M059J (cell line): ENCODE measurements around the gene SIPA1L3. TPM values are rescaled to one million over a fixed set of nuclear protein-coding genes. Genes with fewer than 3 reads are reported as not detected.

Experiments used
- DNase-seq: peaks from one replicate; pipeline ENCODE4 v3.0.0-alpha.2; 2012; ENCODE audit warnings: low read depth
- total RNA-seq: library from RNA; depleted of rRNA; stranded (reverse); fragments of >200 nt; shearing (Covaris generic); gene quantifications from 2 replicates; pipeline ENCODE4 v1.2.3, GENCODE V29; 2014

SIPA1L3 gene
- total RNA-seq, 1 experiment from 2014 or later: 22.7 TPM

DNA sequence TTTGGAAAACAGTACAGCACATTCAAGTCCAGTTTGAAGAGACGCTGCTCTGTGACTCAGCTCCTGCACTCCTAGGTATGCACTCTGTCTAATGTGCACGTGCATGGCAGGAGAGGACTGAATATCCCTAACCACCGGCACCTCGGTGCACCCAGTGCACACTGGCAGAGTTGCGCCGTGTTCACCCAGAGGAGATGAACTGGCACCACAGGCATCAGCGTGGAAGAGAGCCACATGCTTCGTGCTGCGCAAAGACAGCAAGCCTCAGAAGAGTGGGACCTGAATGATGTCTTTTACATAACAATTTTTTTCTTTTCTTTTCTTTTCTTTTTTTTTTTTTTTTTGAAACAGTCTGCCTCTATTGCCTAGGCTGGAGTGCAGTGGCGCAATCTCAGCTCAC, 194.7 kb downstream of the SIPA1L3 start:
- no peak for DNase-seq

GRCh38 chr19:38105574-38105973, 198.6 kb downstream of the SIPA1L3 start:
- DNase-seq: no peak

GRCh38 chr19:38107129-38107528, 200.1 kb downstream of the SIPA1L3 start:
- DNase-seq: no peak

DNA sequence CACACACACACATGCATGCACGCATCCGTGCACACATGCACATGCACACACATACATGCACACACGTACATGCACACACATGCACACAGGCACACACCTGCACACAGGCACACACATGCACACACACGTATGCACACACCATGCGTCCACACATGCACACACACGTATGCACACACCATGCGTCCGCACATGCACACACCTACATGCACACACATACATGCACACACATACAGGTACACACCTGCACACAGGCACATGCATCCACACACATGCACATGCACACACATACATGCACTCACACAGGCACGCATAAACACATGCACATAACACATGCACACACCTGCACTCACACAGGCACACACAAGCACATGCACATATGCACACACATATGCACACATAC, 204.9 kb downstream of the SIPA1L3 start:
- DNase-seq: no peak

- DNase-seq: no peak
These were observed 207.6 kb downstream of the SIPA1L3 start for GRCh38 chr19:38114651-38115050.

DNA sequence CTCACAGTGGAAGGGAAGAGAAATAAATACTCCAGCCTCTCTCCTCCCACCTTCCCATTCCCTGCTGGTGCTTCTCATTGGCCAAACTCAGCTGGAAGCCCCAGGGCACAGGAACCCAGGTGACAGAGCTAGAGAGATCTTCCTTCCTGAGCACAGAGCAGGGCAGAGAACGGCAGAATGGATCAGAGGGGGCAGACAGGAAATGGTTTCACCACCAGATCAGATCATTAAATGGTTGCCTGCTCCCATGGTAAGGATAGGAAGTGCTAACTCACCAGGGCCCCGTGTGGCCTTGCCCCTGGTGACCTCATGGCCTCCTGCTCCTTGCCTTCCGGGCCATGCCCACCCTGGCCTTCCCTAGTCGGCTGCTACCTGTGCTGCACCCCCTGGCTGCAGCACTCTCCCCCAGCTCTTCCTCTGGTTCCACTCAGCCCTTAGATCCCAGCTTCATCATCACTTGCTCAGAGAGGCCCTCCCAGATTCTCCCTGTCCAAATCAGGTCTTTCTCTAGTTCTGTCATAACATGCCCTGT, 208.3 kb downstream of the SIPA1L3 start:
- no peak for DNase-seq

GRCh38 chr19:38118176-38118575, 211.2 kb downstream of the SIPA1L3 start:
- no peak for DNase-seq

DNA sequence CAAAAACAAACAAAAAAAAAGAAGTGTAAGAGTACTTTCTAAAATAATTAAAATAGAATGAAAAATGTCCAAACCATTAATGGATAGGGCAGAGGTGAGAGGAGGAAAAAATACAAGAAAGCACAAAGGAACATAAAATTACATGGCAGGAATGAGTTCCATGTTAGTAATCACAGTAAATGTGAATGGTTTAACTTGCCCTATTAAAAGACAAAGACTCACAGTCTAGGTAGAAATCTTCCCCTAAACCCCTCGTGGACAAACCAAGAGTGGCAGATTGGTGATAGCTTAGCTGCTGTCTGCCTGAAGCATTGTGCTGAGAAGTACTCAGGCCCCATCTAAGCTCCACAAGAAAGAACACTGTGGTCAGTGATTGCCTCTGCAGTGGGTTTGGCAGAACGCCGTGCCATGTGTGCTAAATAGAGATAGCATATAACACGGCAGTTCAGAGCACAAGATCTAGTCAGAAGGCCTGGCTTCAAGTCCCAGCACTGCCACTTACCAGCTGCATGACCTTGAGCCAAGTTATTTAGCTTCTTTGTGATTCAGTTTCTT, 213.5 kb downstream of the SIPA1L3 start:
- no peak for DNase-seq

- DNase-seq: no peak
These were observed 215.5 kb downstream of the SIPA1L3 start for GRCh38 chr19:38122402-38123093.

GRCh38 chr19:38125238-38125637, 218.2 kb downstream of the SIPA1L3 start:
- no peak for DNase-seq

GRCh38 chr19:38130399-38130798, 223.4 kb downstream of the SIPA1L3 start:
- DNase-seq: no peak

DNA sequence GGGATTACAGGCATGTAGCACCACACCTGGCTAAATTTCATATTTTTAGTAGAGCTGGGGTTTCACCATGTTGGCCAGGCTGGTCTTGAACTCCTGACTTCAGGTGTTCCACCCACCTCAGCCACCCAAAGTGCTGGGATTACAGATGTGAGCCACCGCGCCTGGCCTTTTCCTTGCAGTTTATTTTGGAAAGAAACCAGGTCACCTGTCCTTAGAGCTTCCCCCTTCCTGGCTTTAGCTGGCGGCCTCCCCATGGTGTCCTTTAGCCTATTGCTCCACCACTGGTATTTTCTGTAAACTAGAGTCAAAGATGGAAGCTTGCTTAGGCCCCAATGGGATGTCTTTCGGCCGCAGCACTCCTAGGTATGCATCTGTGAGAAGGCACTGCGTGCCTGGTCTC, 225.8 kb downstream of the SIPA1L3 start:
- DNase-seq: no peak

- no peak for DNase-seq
These were observed 226.3 kb downstream of the SIPA1L3 start for GRCh38 chr19:38133319-38133718.

DNA sequence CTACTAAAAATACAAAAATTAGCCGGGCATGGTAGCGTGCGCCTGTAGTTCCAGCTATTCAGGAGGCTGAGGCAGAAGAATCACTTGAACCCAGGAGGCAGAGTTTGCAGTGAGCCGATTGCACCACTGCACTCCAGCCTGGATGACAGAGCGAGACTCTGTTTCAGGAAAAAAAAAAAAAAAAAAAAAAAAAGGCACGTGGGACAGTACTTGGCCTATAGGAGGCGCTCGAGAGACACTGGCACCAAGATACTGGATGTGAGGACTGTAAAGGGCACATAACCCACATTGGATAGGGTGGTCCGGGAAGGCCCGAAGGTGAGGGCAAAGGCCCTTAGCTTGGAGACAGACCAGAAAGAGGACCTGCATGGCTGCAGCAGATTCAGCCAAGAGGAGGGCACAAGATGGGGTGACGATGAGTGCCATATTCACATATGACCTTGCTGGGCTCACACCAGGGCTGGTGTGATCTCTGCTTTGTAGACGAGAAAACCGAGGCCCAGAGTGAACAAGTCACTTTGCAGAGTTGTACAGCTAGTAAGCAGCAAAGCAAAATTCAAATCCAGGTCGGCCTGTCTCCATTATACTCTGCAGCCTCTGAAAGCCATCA, 227.6 kb downstream of the SIPA1L3 start:
- DNase-seq: peak; percentile 15

DNA sequence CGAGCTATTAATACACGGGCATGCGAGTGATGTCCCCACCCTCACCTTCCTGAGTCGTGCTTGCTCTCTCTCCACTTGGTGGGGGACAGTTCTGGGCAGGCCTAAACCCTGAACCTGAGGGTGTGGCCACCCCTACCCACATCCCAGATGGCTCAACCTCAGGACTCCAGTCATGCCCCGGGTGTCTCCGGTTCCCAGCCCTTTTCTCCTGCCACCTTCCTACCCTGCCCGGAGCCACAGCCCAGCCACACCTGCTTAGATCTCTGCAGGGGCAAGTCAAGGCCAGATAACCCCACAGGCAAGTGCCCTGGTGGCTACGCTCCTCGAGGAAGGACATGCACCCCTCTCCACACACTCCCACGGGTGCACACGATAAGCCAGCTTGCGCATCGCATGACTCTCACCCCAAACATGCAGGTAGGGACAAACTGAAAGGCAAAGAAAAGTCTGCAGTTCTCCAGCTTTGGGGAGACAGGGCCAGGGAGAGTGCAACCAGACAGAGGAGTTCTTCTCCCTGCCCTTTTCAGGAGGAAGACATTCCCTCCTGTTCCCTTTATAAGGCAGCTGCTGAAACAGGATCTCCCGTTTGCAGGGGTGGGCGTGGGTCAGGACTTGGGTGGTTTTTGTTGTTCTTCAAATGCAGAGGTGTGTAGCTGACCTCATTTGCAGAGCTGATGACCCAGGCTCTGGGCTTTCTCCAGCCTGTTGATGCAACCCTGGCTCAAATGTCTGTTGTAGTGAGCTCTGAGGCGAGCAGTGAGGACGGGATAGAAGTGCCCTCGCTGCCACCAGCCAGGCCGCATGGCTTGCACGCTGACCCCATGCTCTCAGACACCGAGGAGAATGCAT, 228.4 kb downstream of the SIPA1L3 start:
- DNase-seq: no peak

GRCh38 chr19:38139122-38139521, 232.1 kb downstream of the SIPA1L3 start:
- no peak for DNase-seq

- no peak for DNase-seq
These were observed 234.1 kb downstream of the SIPA1L3 start for GRCh38 chr19:38141108-38141507.

GRCh38 chr19:38142176-38143035, 235.4 kb downstream of the SIPA1L3 start:
- peak; percentile 47 for DNase-seq

DNA sequence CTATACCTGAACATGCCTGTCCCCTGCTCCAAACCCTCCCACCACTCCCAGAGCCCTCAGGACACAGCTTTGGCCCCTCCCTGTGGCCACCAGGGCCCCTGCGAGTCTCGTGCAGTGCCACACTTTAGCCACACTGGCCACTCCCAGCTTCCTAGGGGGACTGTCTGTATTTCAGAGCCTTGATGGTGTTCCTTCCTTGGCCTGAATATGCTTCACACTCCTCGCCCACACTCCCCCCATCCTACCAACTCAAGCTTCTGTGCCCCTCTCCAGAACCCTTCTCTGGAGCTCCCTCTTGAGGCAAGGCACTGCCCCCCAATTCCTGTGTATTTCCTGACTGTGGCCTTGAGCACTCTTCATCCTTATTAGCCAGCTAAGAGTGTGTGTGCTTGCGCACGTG, 236.8 kb downstream of the SIPA1L3 start:
- DNase-seq: no peak

DNA sequence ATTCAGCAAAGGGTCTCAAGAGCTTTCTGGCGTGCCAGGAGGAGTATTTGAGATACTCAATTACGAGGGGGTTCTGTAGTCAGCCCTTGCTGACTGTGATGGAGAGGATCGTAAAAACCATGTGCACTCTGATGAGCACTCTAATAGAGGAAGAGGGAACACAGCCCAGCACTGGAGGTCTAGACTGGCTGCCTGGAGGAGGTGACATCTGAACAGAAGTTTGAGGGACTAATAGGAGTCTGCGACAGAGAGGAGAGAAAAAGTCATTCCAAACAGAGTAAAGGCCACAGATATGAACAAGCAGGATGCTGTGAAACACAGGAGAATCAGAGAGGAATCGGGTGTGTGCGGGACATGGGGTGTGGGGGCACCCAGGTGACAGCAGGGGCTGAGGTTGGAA, 237.7 kb downstream of the SIPA1L3 start:
- DNase-seq: no peak

GRCh38 chr19:38145623-38146022, 238.6 kb downstream of the SIPA1L3 start:
- DNase-seq: no peak
